ENCODE data around the gene INTS15.

DNA sequence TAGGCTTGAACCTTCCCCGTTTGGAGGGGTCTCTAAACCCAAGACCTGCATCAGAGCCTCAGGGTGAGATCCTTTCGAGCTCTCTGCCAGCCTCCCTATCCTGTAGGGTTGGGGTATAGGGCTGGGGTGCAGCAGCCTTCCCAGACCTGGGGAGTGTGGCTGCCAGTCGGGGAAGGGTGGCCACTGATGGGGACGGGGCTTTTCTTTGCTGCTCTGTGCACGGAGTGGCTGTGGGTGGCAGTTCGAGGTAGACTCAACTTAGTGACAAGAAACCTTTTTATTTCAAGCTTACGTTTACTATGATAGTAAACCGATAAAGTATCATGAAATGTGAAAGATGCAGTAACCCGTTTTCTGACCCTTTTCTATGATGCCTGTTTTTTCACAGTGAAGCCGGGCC is 60.3 kb downstream of the INTS15 start:
- TF ChIP-seq, protein P1, sequence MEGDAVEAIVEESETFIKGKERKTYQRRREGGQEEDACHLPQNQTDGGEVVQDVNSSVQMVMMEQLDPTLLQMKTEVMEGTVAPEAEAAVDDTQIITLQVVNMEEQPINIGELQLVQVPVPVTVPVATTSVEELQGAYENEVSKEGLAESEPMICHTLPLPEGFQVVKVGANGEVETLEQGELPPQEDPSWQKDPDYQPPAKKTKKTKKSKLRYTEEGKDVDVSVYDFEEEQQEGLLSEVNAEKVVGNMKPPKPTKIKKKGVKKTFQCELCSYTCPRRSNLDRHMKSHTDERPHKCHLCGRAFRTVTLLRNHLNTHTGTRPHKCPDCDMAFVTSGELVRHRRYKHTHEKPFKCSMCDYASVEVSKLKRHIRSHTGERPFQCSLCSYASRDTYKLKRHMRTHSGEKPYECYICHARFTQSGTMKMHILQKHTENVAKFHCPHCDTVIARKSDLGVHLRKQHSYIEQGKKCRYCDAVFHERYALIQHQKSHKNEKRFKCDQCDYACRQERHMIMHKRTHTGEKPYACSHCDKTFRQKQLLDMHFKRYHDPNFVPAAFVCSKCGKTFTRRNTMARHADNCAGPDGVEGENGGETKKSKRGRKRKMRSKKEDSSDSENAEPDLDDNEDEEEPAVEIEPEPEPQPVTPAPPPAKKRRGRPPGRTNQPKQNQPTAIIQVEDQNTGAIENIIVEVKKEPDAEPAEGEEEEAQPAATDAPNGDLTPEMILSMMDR (IDR thresholded peaks at IDR 0.05; ENCODE audit: borderline replicate concordance, extremely low read depth, low read length, poor library complexity, severe bottlenecking) = no peak
- no peak for TF ChIP-seq EZH2 (IDR thresholded peaks at IDR 0.05; ENCODE audit: borderline replicate concordance, low read depth, low read length, severe bottlenecking)

Measured in DND-41 (cell line).